ENCODE results near the gene TEX48. TPM values are rescaled to one million over a fixed set of nuclear protein-coding genes. Genes with fewer than 3 reads are reported as not detected.

TEX48 gene
- total and polyA plus RNA-seq, 7 experiments from 2014 or later, result 0.85 TPM; not detected in 6

DNA sequence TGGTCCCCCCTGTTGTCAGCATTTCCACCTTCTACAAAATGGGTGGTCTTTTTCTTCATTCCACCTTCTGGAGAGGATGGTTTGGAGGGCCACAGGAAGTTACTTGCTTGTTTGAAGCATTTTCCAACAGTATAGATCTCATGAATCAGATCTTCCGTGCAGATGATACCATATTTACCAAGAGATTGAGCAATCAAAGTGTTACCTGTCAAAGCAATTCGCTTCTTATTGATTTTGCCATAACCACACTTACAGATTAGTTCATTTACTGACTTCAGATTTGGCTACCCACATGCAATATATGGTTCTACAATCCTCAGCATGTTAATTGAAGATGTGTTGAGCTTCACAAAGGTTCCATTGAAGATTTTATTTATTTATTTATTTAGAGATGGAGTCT lies 14.0 kb upstream of the TEX48 start:
- DNase-seq (no peak), ATAC-seq (no peak)
- H3K4me3 ChIP-seq (ENCODE audit: low read length), result no peak overlapping the region
- H3K27me3 ChIP-seq (ENCODE audit: control insufficient read depth in 2 of 2, insufficient read depth in 2 of 2, low read length in 2 of 2), result no peaks in the 10 kb centered on the region
- intact Hi-C loops (cut with micrococcal nuclease), result no loop called here
- no peaks in the 10 kb centered on the region for H3K36me3 ChIP-seq (ENCODE audit: control insufficient read depth in 2 of 3, insufficient read depth in 3 of 3, low read length in 3 of 3)
- Mint-ChIP-seq H3K27ac (peak overlapping the region in 1 of 9 donors; percentile 99), H3K36me3 (peaks cover 0 to 38% (median 0%) of the 10 kb centered on the region in 5 donors), H3K4me1 (peaks cover 12 to 83% (median 18%) of the 10 kb centered on the region in 7 donors), H3K4me3 (peak overlapping the region in 1 of 10 donors; percentile 51), H3K27me3 (no peaks in the 10 kb centered on the region), H3K9me3 (peaks cover 0 to 5% (median 0%) of the 10 kb centered on the region in 11 donors)
- H3K27ac ChIP-seq (ENCODE audit: low read depth, low read length), result no peak overlapping the region
- POLR2A ChIA-PET, result no interaction called here
- CTCF ChIA-PET, result no interaction called here
- H3K4me1 ChIP-seq (ENCODE audit: control insufficient read depth in 2 of 2, insufficient read depth in 2 of 2, low read length in 2 of 2), result peaks cover 0 to 25% of the 10 kb centered on the region in 2 donors
- no peaks in the 10 kb centered on the region for H3K9me3 ChIP-seq (ENCODE audit: control insufficient read depth in 2 of 3, low read length in 3 of 3)

- H3K9me3 ChIP-seq (ENCODE audit: control insufficient read depth in 2 of 3, low read length in 3 of 3), result no peaks in the 10 kb centered on the region
- peaks cover 0 to 37% of the 10 kb centered on the region in 2 donors for H3K4me1 ChIP-seq (ENCODE audit: control insufficient read depth in 2 of 2, insufficient read depth in 2 of 2, low read length in 2 of 2)
- no peak for DNase-seq
- no peak overlapping the region for H3K27ac ChIP-seq (ENCODE audit: low read depth, low read length)
- ChIA-PET POLR2A (no interaction called here), CTCF (interaction anchor here (0.9 to 1.5 kb wide), 2 partner anchors 11 to 44 kb away, joined by 3 to 5 read pairs; no protein-coding TSS in a partner anchor)
- Mint-ChIP-seq H3K36me3 (peaks cover 0 to 40% (median 0%) of the 10 kb centered on the region in 5 donors), H3K9me3 (peaks cover 0 to 5% (median 0%) of the 10 kb centered on the region in 11 donors), H3K27ac (peak overlapping the region in 2 of 9 donors; percentile 38 to 88), H3K27me3 (no peaks in the 10 kb centered on the region), H3K4me3 (peak overlapping the region in 1 of 10 donors; percentile 64), H3K4me1 (peaks cover 12 to 91% (median 21%) of the 10 kb centered on the region in 7 donors)
- ATAC-seq, result no peak
- no peaks in the 10 kb centered on the region for H3K27me3 ChIP-seq (ENCODE audit: control insufficient read depth in 2 of 2, insufficient read depth in 2 of 2, low read length in 2 of 2)
- H3K36me3 ChIP-seq (ENCODE audit: control insufficient read depth in 2 of 3, insufficient read depth in 3 of 3, low read length in 3 of 3), result no peaks in the 10 kb centered on the region
- intact Hi-C loops (cut with micrococcal nuclease), result no loop called here
- no peak overlapping the region for H3K4me3 ChIP-seq (ENCODE audit: low read length)
These were observed 12.8 kb upstream of the TEX48 start for GRCh38 chr9:114694719-114695269.

DNA sequence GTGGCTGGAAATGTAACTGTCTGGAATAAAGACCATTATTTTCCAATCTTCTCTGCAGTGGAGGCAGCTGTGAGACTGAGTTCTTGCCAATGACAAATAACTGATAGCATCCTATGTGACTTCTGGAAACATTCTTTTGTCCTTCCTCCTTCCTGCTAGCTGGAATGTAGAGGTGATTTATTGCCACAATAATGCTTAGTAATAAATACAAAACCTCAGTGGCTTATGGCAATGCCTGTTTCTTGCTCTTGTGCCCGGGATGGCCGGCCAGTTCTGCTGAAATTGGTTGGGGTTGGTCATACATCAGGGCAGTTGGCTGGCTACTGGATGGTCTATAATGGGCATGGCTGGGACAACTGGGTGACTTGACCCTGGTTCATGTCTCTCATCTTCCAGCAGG lies 12.2 kb upstream of the TEX48 start:
- no peak for DNase-seq
- Histone ChIP-seq H3K9me3 (ENCODE audit: control insufficient read depth in 2 of 3, low read length in 3 of 3) (no peaks in the 10 kb centered on the region), H3K4me3 (ENCODE audit: low read length) (no peak overlapping the region), H3K27ac (ENCODE audit: low read depth, low read length) (no peak overlapping the region), H3K4me1 (ENCODE audit: control insufficient read depth in 2 of 2, insufficient read depth in 2 of 2, low read length in 2 of 2) (peaks cover 0 to 38% of the 10 kb centered on the region in 2 donors), H3K27me3 (ENCODE audit: control insufficient read depth in 2 of 2, insufficient read depth in 2 of 2, low read length in 2 of 2) (no peaks in the 10 kb centered on the region), H3K36me3 (ENCODE audit: control insufficient read depth in 2 of 3, insufficient read depth in 3 of 3, low read length in 3 of 3) (no peaks in the 10 kb centered on the region)
- H3K4me3 Mint-ChIP-seq, result peak overlapping the region in 1 of 10 donors; percentile 64
- peaks cover 0 to 39% (median 0%) of the 10 kb centered on the region in 5 donors for H3K36me3 Mint-ChIP-seq
- peaks cover 12 to 87% (median 21%) of the 10 kb centered on the region in 7 donors for H3K4me1 Mint-ChIP-seq
- no peak for ATAC-seq
- intact Hi-C loops (cut with micrococcal nuclease), result no loop called here
- H3K27me3 Mint-ChIP-seq, result no peaks in the 10 kb centered on the region
- ChIA-PET CTCF (interaction anchor here (1.5 kb wide), 1 partner anchor 11 kb away, joined by 3 read pairs; no protein-coding TSS in a partner anchor), POLR2A (no interaction called here)
- H3K27ac Mint-ChIP-seq, result peak overlapping the region in 2 of 9 donors; percentile 38 to 88
- H3K9me3 Mint-ChIP-seq, result peaks cover 0 to 3% (median 0%) of the 10 kb centered on the region in 11 donors

GRCh38 chr9:114693248-114693855 lies 11.4 kb upstream of the TEX48 start:
- H3K27ac ChIP-seq (ENCODE audit: low read depth, low read length), result no peak overlapping the region
- no peaks in the 10 kb centered on the region for H3K36me3 ChIP-seq (ENCODE audit: control insufficient read depth in 2 of 3, insufficient read depth in 3 of 3, low read length in 3 of 3)
- H3K9me3 ChIP-seq (ENCODE audit: control insufficient read depth in 2 of 3, low read length in 3 of 3), result no peaks in the 10 kb centered on the region
- peaks cover 0 to 38% of the 10 kb centered on the region in 2 donors for H3K4me1 ChIP-seq (ENCODE audit: control insufficient read depth in 2 of 2, insufficient read depth in 2 of 2, low read length in 2 of 2)
- ATAC-seq (no peak), DNase-seq (no peak)
- CTCF ChIA-PET, result interaction anchor here (1.5 kb wide), 1 partner anchor 10 kb away, joined by 3 read pairs; no protein-coding TSS in a partner anchor
- H3K9me3 Mint-ChIP-seq, result peaks cover 0 to 9% (median 0%) of the 10 kb centered on the region in 11 donors
- no peaks in the 10 kb centered on the region for H3K27me3 ChIP-seq (ENCODE audit: control insufficient read depth in 2 of 2, insufficient read depth in 2 of 2, low read length in 2 of 2)
- H3K4me3 Mint-ChIP-seq, result no peak overlapping the region
- no peak overlapping the region for H3K4me3 ChIP-seq (ENCODE audit: low read length)
- H3K27ac Mint-ChIP-seq, result peak overlapping the region in 2 of 9 donors; percentile 38 to 91
- H3K4me1 Mint-ChIP-seq, result peaks cover 12 to 91% (median 21%) of the 10 kb centered on the region in 7 donors
- intact Hi-C loops (cut with micrococcal nuclease), result no loop called here
- H3K27me3 Mint-ChIP-seq, result no peaks in the 10 kb centered on the region
- POLR2A ChIA-PET, result no interaction called here
- peaks cover 0 to 42% (median 0%) of the 10 kb centered on the region in 5 donors for H3K36me3 Mint-ChIP-seq

DNA sequence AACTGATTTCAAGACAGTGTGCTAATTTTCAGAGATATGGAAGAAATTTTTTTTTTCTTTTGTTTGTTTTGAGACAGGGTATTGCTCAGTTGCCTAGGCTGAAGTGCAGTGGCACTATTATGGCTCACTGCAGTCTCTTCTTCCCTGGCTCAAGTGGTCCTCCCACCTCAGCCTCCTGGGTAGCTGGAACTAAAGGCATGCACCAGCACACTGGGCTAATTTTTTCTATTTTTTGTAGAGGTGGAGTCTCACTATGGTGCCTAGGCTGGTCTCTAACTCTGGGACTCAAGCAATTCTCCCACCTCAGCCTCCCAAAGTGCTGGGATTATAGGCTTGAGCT lies 9.9 kb upstream of the TEX48 start:
- peaks cover 0 to 42% (median 0%) of the 10 kb centered on the region in 5 donors for H3K36me3 Mint-ChIP-seq
- no peak for ATAC-seq
- H3K27ac Mint-ChIP-seq, result peak overlapping the region in 4 of 9 donors; percentile 64 to 91 (median 80)
- intact Hi-C loops (cut with micrococcal nuclease), result loop anchor here in 1 of 2 donors (1.0 to 2.0 kb wide), 9 partner anchors 7 to 297 kb away; partner anchors contain the start of genes TEX48 and TNFSF8
- H3K27ac ChIP-seq (ENCODE audit: low read depth, low read length), result no peak overlapping the region
- no peaks in the 10 kb centered on the region for H3K36me3 ChIP-seq (ENCODE audit: control insufficient read depth in 2 of 3, insufficient read depth in 3 of 3, low read length in 3 of 3)
- H3K9me3 ChIP-seq (ENCODE audit: control insufficient read depth in 2 of 3, low read length in 3 of 3), result no peaks in the 10 kb centered on the region
- ChIA-PET CTCF (interaction anchor here (0.6 to 2.0 kb wide), 2 partner anchors 11 to 47 kb away, joined by 3 to 7 read pairs; partner anchors contain the start of gene TEX48), POLR2A (no interaction called here)
- no peaks in the 10 kb centered on the region for H3K27me3 Mint-ChIP-seq
- no peak for DNase-seq
- H3K27me3 ChIP-seq (ENCODE audit: control insufficient read depth in 2 of 2, insufficient read depth in 2 of 2, low read length in 2 of 2), result no peaks in the 10 kb centered on the region
- H3K4me3 ChIP-seq (ENCODE audit: low read length), result no peak overlapping the region
- H3K4me3 Mint-ChIP-seq, result peak overlapping the region in 2 of 10 donors; percentile 10 to 66
- peaks cover 0 to 29% of the 10 kb centered on the region in 2 donors for H3K4me1 ChIP-seq (ENCODE audit: control insufficient read depth in 2 of 2, insufficient read depth in 2 of 2, low read length in 2 of 2)
- peaks cover 0 to 13% (median 0%) of the 10 kb centered on the region in 11 donors for H3K9me3 Mint-ChIP-seq
- peaks cover 6 to 89% (median 12%) of the 10 kb centered on the region in 7 donors for H3K4me1 Mint-ChIP-seq

- H3K4me3 ChIP-seq (ENCODE audit: low read length), result peak overlapping the region; percentile 2
These were observed 9.3 kb upstream of the TEX48 start for GRCh38 chr9:114691046-114691955.

More at GRCh38 chr9:114691046-114691955, 9.3 kb upstream of the TEX48 start:
- Mint-ChIP-seq H3K4me1 (peaks cover 6 to 90% (median 12%) of the 10 kb centered on the region in 7 donors), H3K9me3 (peaks cover 0 to 15% (median 0%) of the 10 kb centered on the region in 11 donors), H3K36me3 (peaks cover 0 to 49% (median 0%) of the 10 kb centered on the region in 5 donors), H3K27ac (peak overlapping the region in 4 of 9 donors; percentile 64 to 91 (median 80)), H3K4me3 (peak overlapping the region in 8 of 10 donors; percentile 0 to 66 (median 12)), H3K27me3 (no peaks in the 10 kb centered on the region)
- H3K4me1 ChIP-seq (ENCODE audit: control insufficient read depth in 2 of 2, insufficient read depth in 2 of 2, low read length in 2 of 2), result peaks cover 0 to 24% of the 10 kb centered on the region in 2 donors
- CTCF ChIA-PET, result interaction anchor here (0.6 to 2.0 kb wide), 3 partner anchors 10 to 48 kb away, joined by 3 to 7 read pairs (median 4); partner anchors contain the start of gene TEX48
- H3K9me3 ChIP-seq (ENCODE audit: control insufficient read depth in 2 of 3, low read length in 3 of 3), result no peaks in the 10 kb centered on the region
- H3K27me3 ChIP-seq (ENCODE audit: control insufficient read depth in 2 of 2, insufficient read depth in 2 of 2, low read length in 2 of 2), result no peaks in the 10 kb centered on the region
- no peaks in the 10 kb centered on the region for H3K36me3 ChIP-seq (ENCODE audit: control insufficient read depth in 2 of 3, insufficient read depth in 3 of 3, low read length in 3 of 3)
- H3K27ac ChIP-seq (ENCODE audit: low read depth, low read length), result no peak overlapping the region
- ATAC-seq (peak; percentile 84), DNase-seq (peak in 5 of 9 donors; percentile 4 to 66 (median 6))
- POLR2A ChIA-PET, result no interaction called here
- intact Hi-C loops (cut with micrococcal nuclease), result loop anchor here in 1 of 2 donors (1.0 to 2.0 kb wide), 9 partner anchors 8 to 298 kb away; partner anchors contain the start of genes TEX48 and TNFSF8

Data from naive thymus-derived CD4-positive, alpha-beta T cell (primary cell).